Measurements from ENCODE around the gene YAP1. TPM values are rescaled to one million over a fixed set of nuclear protein-coding genes. Genes with fewer than 3 reads are reported as not detected.
"Not testable (repeated sequence)": the region's sequence is repeated elsewhere in the genome, so short reads cannot be mapped to it uniquely, and the experiment has no call there.

YAP1 gene
- total RNA-seq, 2 experiments from 2014 or later, result 0.09 TPM; not detected in 1

DNA sequence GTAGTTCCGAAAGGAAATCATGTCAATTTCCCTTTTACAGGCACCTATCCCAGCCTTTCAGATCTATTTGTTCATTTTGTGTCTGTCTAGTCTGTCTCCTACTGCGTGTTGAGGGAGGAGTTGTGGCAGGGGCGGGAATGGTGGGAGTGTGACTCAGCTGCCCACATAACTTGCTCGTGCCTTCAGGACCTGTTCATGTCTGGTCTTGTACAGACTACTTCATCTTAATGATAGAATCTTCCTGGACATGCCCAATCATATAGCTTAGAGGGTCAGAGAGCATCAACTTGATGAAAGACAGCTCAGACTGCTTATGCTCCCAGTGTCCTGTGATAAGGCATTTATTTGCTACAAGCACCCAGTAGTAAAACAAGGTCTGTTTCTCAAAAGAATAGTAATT lies 146.0 kb downstream of the YAP1 start:
- Mint-ChIP-seq H3K9me3 (ENCODE audit: low read depth) (no peaks in the 10 kb centered on the region), H3K27ac (no peak overlapping the region), H3K36me3 (no peaks in the 10 kb centered on the region), H3K4me3 (no peak overlapping the region), H3K4me1 (no peaks in the 10 kb centered on the region), H3K27me3 (no peaks in the 10 kb centered on the region)
- ATAC-seq (no peak), DNase-seq (no peak)
- CTCF ChIA-PET, result interaction anchor here (1.2 kb wide), 1 partner anchor 12 kb away, joined by 3 read pairs; no protein-coding TSS in a partner anchor

GRCh38 chr11:102260241-102260640 lies 150.0 kb downstream of the YAP1 start:
- no peak for ATAC-seq
- H3K4me1 Mint-ChIP-seq, result no peaks in the 10 kb centered on the region
- CTCF ChIA-PET, result no interaction called here
- H3K9me3 Mint-ChIP-seq (ENCODE audit: low read depth), result no peaks in the 10 kb centered on the region
- H3K27ac Mint-ChIP-seq, result no peak overlapping the region
- no peak for DNase-seq
- no peak overlapping the region for H3K4me3 Mint-ChIP-seq
- no peaks in the 10 kb centered on the region for H3K36me3 Mint-ChIP-seq
- H3K27me3 Mint-ChIP-seq, result no peaks in the 10 kb centered on the region

GRCh38 chr11:102263379-102264003 lies 153.2 kb downstream of the YAP1 start:
- Mint-ChIP-seq H3K27ac (no peak overlapping the region), H3K27me3 (peaks cover 11% of the 10 kb centered on the region), H3K9me3 (ENCODE audit: low read depth) (no peaks in the 10 kb centered on the region), H3K4me3 (no peak overlapping the region), H3K36me3 (no peaks in the 10 kb centered on the region), H3K4me1 (peaks cover 8% of the 10 kb centered on the region)
- DNase-seq, result no peak
- ATAC-seq, result no peak
- CTCF ChIA-PET, result no interaction called here

GRCh38 chr11:102264704-102265103 lies 154.5 kb downstream of the YAP1 start:
- CTCF ChIA-PET; ATAC-seq; H3K27ac Mint-ChIP-seq; H3K36me3 Mint-ChIP-seq; H3K4me3 Mint-ChIP-seq; H3K9me3 Mint-ChIP-seq (ENCODE audit: low read depth); DNase-seq: not testable (repeated sequence)
- Mint-ChIP-seq H3K4me1 (peaks cover 17% of the 10 kb centered on the region), H3K27me3 (peaks cover 22% of the 10 kb centered on the region)

GRCh38 chr11:102266099-102266498 lies 155.9 kb downstream of the YAP1 start:
- ATAC-seq (no peak), DNase-seq (no peak)
- no peak overlapping the region for H3K27ac Mint-ChIP-seq
- CTCF ChIA-PET, result no interaction called here
- peaks cover 32% of the 10 kb centered on the region for H3K27me3 Mint-ChIP-seq
- H3K9me3 Mint-ChIP-seq (ENCODE audit: low read depth), result no peaks in the 10 kb centered on the region
- no peaks in the 10 kb centered on the region for H3K36me3 Mint-ChIP-seq
- no peak overlapping the region for H3K4me3 Mint-ChIP-seq
- peaks cover 24% of the 10 kb centered on the region for H3K4me1 Mint-ChIP-seq

DNA sequence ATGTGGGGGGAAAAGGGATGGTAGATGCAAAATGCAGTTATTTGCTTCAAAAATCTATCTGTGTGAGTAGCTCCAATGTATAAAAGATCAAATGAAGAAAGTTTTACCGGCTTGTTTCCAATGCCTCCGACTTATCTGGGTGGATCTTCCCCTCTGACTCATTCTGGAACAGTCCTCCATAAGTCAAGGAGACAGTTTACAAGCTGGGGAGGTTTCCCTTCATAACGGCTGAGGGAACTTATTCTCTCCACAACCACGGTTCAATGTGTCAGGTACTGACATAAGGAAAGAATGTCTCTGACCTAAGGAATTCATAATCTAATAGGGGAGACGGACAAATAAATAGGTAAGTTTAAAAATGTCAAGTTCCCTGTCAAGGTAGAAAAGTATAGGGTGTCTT lies 157.4 kb downstream of the YAP1 start:
- peaks cover 43% of the 10 kb centered on the region for H3K27me3 Mint-ChIP-seq
- H3K4me1 Mint-ChIP-seq, result peaks cover 24% of the 10 kb centered on the region
- no peak overlapping the region for H3K27ac Mint-ChIP-seq
- DNase-seq (no peak), ATAC-seq (no peak)
- no peak overlapping the region for H3K4me3 Mint-ChIP-seq
- CTCF ChIA-PET, result interaction anchor here (1.1 to 2.2 kb wide), 3 partner anchors 11 to 260 kb away, joined by 3 to 21 read pairs (median 8); no protein-coding TSS in a partner anchor
- H3K9me3 Mint-ChIP-seq (ENCODE audit: low read depth), result no peaks in the 10 kb centered on the region
- no peaks in the 10 kb centered on the region for H3K36me3 Mint-ChIP-seq

GRCh38 chr11:102268083-102268984 lies 158.1 kb downstream of the YAP1 start:
- no peaks in the 10 kb centered on the region for H3K36me3 Mint-ChIP-seq
- ATAC-seq (peak; percentile 99), DNase-seq (peak; percentile 81)
- peaks cover 47% of the 10 kb centered on the region for H3K27me3 Mint-ChIP-seq
- no peaks in the 10 kb centered on the region for H3K9me3 Mint-ChIP-seq (ENCODE audit: low read depth)
- H3K4me3 Mint-ChIP-seq, result peak overlapping the region; percentile 61
- no peak overlapping the region for H3K27ac Mint-ChIP-seq
- CTCF ChIA-PET, result interaction anchor here (0.5 to 2.2 kb wide), 11 partner anchors 11 to 398 kb away, joined by 3 to 21 read pairs (median 3); no protein-coding TSS in a partner anchor
- peaks cover 24% of the 10 kb centered on the region for H3K4me1 Mint-ChIP-seq

GRCh38 chr11:102268985-102269470 lies 158.8 kb downstream of the YAP1 start:
- ATAC-seq, result no peak
- Mint-ChIP-seq H3K36me3 (no peaks in the 10 kb centered on the region), H3K9me3 (ENCODE audit: low read depth) (no peaks in the 10 kb centered on the region), H3K27me3 (peaks cover 48% of the 10 kb centered on the region), H3K4me3 (peak overlapping the region; percentile 61), H3K4me1 (peaks cover 24% of the 10 kb centered on the region), H3K27ac (no peak overlapping the region)
- no peak for DNase-seq
- CTCF ChIA-PET, result interaction anchor here (0.6 to 2.2 kb wide), 12 partner anchors 11 to 796 kb away, joined by 3 to 21 read pairs (median 4); no protein-coding TSS in a partner anchor

DNA sequence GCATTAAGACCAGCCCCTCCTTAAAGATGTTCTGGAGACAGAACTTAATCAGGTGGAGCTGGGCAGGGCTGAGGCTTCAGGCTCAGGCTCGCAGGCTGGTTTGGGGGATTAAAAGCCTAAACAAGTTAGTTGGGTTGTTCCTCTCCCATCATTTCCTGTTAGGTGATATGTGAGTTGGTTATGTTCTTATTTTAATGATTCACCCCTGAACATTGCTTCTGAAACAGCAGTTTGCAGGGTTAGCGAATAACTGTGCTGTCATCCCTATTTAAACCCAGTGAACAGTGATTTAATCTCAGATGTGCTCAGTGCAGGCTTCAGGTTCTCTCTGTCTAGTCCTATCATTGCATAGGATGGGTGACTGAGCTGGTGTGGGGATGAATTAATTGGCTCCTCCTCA lies 159.7 kb downstream of the YAP1 start:
- peaks cover 24% of the 10 kb centered on the region for H3K4me1 Mint-ChIP-seq
- no peak for ATAC-seq
- no peaks in the 10 kb centered on the region for H3K36me3 Mint-ChIP-seq
- H3K4me3 Mint-ChIP-seq, result no peak overlapping the region
- no peaks in the 10 kb centered on the region for H3K9me3 Mint-ChIP-seq (ENCODE audit: low read depth)
- CTCF ChIA-PET, result interaction anchor here (1.2 to 2.2 kb wide), 5 partner anchors 10 to 396 kb away, joined by 3 to 21 read pairs (median 8); no protein-coding TSS in a partner anchor
- no peak for DNase-seq
- no peak overlapping the region for H3K27ac Mint-ChIP-seq
- H3K27me3 Mint-ChIP-seq, result peaks cover 52% of the 10 kb centered on the region

- CTCF ChIA-PET, result no interaction called here
- H3K9me3 Mint-ChIP-seq (ENCODE audit: low read depth), result no peaks in the 10 kb centered on the region
- no peaks in the 10 kb centered on the region for H3K36me3 Mint-ChIP-seq
- DNase-seq (no peak), ATAC-seq (no peak)
- peaks cover 24% of the 10 kb centered on the region for H3K4me1 Mint-ChIP-seq
- peaks cover 62% of the 10 kb centered on the region for H3K27me3 Mint-ChIP-seq
- H3K27ac Mint-ChIP-seq, result no peak overlapping the region
- H3K4me3 Mint-ChIP-seq, result no peak overlapping the region
Measured at GRCh38 chr11:102272047-102272824, 162.0 kb downstream of the YAP1 start.

GRCh38 chr11:102274628-102275027 lies 164.4 kb downstream of the YAP1 start:
- CTCF ChIA-PET, result interaction anchor here (1.4 kb wide), 1 partner anchor 19 kb away, joined by 5 read pairs; no protein-coding TSS in a partner anchor
- H3K27ac Mint-ChIP-seq, result no peak overlapping the region
- DNase-seq, result no peak
- peaks cover 10% of the 10 kb centered on the region for H3K4me1 Mint-ChIP-seq
- H3K4me3 Mint-ChIP-seq, result no peak overlapping the region
- no peaks in the 10 kb centered on the region for H3K36me3 Mint-ChIP-seq
- H3K27me3 Mint-ChIP-seq, result peaks cover 44% of the 10 kb centered on the region
- no peaks in the 10 kb centered on the region for H3K9me3 Mint-ChIP-seq (ENCODE audit: low read depth)
- no peak for ATAC-seq

GRCh38 chr11:102276362-102276761 lies 166.1 kb downstream of the YAP1 start:
- CTCF ChIA-PET, result no interaction called here
- Mint-ChIP-seq H3K36me3 (no peaks in the 10 kb centered on the region), H3K9me3 (ENCODE audit: low read depth) (no peaks in the 10 kb centered on the region), H3K4me3 (no peak overlapping the region), H3K27me3 (peaks cover 41% of the 10 kb centered on the region), H3K27ac (no peak overlapping the region), H3K4me1 (peaks cover 6% of the 10 kb centered on the region)
- DNase-seq, result no peak
- ATAC-seq, result no peak

DNA sequence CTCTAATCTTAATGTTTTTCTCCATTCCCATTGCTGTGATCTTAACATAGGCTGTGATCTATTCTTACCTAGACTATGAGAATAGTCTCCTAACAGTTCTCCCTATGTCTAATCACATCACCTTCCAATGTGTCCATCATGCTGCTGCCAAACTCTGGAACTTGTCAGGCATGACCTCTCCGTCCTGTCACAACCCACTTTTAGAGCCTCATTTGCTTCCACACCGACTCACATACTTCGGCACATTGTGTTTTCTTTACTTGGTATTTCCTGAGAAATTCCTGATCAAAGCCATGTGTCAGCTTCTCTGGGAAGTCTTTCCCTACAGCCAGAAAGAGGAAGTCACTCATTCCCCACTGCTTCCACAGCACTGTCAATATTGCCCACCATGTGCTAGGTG lies 166.5 kb downstream of the YAP1 start:
- no peak overlapping the region for H3K4me3 Mint-ChIP-seq
- H3K36me3 Mint-ChIP-seq, result no peaks in the 10 kb centered on the region
- CTCF ChIA-PET, result no interaction called here
- no peaks in the 10 kb centered on the region for H3K9me3 Mint-ChIP-seq (ENCODE audit: low read depth)
- peaks cover 6% of the 10 kb centered on the region for H3K4me1 Mint-ChIP-seq
- ATAC-seq (no peak), DNase-seq (no peak)
- H3K27me3 Mint-ChIP-seq, result peaks cover 37% of the 10 kb centered on the region
- no peak overlapping the region for H3K27ac Mint-ChIP-seq
